GM21528 (cell line): ENCODE results near the gene ADCYAP1.

Experiments
- ATAC-seq: cut with Tn5 transposase; IDR thresholded peaks from one replicate; pipeline ENCODE4 v1.9.1; 2021; ENCODE audit warnings: mild to moderate bottlenecking, moderate library complexity; ENCODE audit not compliant: unreplicated experiment, low FRiP score

ADCYAP1 gene

GRCh38 chr18:957829-958228, 53.2 kb downstream of the ADCYAP1 start:
- ATAC-seq, result no peak

DNA sequence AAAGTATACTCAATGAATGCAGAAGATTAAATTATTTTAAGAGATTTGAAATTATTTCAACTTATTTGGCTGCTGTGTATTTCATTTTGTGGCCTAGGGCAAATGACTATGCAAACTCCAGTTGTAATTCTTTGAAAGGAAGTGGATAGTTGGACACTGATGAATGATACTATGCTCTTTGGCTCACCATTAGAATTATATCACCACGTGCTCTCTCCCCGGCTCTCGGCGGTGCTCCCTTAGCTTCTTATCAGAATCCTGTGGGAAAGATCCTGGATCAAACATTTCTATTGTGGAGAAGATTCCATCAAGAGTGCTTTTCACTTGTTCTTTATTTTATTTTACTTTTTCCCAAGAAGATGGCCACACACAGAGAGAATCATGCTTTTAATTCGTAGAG, 55.2 kb downstream of the ADCYAP1 start:
- ATAC-seq, result no peak
